ENCODE measurements around the gene SIAH1. TPM values are rescaled to one million over a fixed set of nuclear protein-coding genes. Genes with fewer than 3 reads are reported as not detected.
A peak's percentile ranks its signal among the peaks of the same experiment; 100 is the strongest.

The SIAH1 gene
- total and polyA plus RNA-seq, 10 of the 15 experiments (the other 5 are each of a cell fraction or from before 2014, with no cell fraction given) = 5.1 to 21.1 (median 13.9) TPM

DNA sequence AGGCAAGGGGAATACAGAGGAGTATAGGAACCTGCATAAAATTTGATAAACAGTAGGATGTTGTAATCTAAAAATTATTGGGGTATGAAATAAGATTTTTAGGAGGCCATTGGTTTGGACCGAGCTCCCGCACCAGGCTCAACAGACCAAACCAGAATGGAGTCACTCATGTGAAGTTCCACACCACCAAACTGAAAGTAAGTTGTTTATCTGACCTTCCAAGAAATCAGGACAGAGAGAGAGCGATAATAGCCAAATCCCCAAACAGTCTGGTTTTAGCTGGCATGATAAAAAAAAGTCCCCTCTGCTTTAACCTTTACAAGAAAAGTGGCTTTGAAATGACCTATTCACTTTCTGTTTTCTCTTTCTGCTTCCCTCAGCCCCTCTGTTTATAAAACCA is 45.7 kb upstream of the SIAH1 start:
- Histone ChIP-seq H3K79me2 (ENCODE audit: control insufficient read depth, insufficient read depth, low read length) (no peaks in the 10 kb centered on the region), H3K9me3 (replicated peaks; ENCODE audit: control insufficient read depth, insufficient read depth, low read length) (no peaks in the 10 kb centered on the region), H3K36me3 (ENCODE audit: control insufficient read depth in 2 of 2, insufficient read depth in 2 of 2, low read length in 1 of 2) (no peaks in the 10 kb centered on the region), H3K4me3 (no peak overlapping the region), H3K4me2 (ENCODE audit: control insufficient read depth, insufficient read depth) (peak overlapping the region; percentile 47), H3K4me1 (ENCODE audit: control insufficient read depth, insufficient read depth, low read length) (peaks cover 21% of the 10 kb centered on the region), H3K27me3 (replicated peaks in 1 of 2; ENCODE audit: control insufficient read depth in 2 of 2, insufficient read depth in 2 of 2, low read length in 1 of 2) (no peaks in the 10 kb centered on the region), H3K9ac (ENCODE audit: control insufficient read depth, insufficient read depth, low read length) (no peak overlapping the region), H2AFZ (ENCODE audit: control insufficient read depth, low read depth, low read length) (peak overlapping the region; percentile 5; the same call in 1 of the 2 replicates), H3K27ac (ENCODE audit: control insufficient read depth, insufficient read depth) (peak overlapping the region; percentile 50), H4K20me1 (ENCODE audit: control insufficient read depth, insufficient read depth) (no peaks in the 10 kb centered on the region)
- TF ChIP-seq NFIC (IDR thresholded peaks at IDR 0.05; ENCODE audit: low read depth, low read length) (0 out of 2 replicates have a peak, but pooled peaks have one; percentile 14), IKZF1 (conservative IDR thresholded peaks at IDR 0.05) (peak; percentile 38), NFXL1 (IDR thresholded peaks at IDR 0.05; ENCODE audit: borderline replicate concordance) (no peak), RELA (IDR thresholded peaks at IDR 0.05; ENCODE audit: borderline replicate concordance, partially characterized antibody) (no peak), ESRRA (IDR thresholded peaks at IDR 0.05; ENCODE audit: low read length) (no peak), IKZF2 (IDR thresholded peaks at IDR 0.05) (peak in 1 of 2 experiments; percentile 47; a peak in 3 of 4 replicates), NR2F1 (conservative IDR thresholded peaks at IDR 0.05) (peak; percentile 74), PML (IDR thresholded peaks at IDR 0.05; ENCODE audit: low read length) (no peak)
- TF ChIP-seq, protein P1, sequence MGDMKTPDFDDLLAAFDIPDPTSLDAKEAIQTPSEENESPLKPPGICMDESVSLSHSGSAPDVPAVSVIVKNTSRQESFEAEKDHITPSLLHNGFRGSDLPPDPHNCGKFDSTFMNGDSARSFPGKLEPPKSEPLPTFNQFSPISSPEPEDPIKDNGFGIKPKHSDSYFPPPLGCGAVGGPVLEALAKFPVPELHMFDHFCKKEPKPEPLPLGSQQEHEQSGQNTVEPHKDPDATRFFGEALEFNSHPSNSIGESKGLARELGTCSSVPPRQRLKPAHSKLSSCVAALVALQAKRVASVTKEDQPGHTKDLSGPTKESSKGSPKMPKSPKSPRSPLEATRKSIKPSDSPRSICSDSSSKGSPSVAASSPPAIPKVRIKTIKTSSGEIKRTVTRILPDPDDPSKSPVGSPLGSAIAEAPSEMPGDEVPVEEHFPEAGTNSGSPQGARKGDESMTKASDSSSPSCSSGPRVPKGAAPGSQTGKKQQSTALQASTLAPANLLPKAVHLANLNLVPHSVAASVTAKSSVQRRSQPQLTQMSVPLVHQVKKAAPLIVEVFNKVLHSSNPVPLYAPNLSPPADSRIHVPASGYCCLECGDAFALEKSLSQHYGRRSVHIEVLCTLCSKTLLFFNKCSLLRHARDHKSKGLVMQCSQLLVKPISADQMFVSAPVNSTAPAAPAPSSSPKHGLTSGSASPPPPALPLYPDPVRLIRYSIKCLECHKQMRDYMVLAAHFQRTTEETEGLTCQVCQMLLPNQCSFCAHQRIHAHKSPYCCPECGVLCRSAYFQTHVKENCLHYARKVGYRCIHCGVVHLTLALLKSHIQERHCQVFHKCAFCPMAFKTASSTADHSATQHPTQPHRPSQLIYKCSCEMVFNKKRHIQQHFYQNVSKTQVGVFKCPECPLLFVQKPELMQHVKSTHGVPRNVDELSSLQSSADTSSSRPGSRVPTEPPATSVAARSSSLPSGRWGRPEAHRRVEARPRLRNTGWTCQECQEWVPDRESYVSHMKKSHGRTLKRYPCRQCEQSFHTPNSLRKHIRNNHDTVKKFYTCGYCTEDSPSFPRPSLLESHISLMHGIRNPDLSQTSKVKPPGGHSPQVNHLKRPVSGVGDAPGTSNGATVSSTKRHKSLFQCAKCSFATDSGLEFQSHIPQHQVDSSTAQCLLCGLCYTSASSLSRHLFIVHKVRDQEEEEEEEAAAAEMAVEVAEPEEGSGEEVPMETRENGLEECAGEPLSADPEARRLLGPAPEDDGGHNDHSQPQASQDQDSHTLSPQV (IDR thresholded peaks at IDR 0.05) = peak; percentile 77; the same call in 1 of the 2 replicates
- TF ChIP-seq, protein P2, sequence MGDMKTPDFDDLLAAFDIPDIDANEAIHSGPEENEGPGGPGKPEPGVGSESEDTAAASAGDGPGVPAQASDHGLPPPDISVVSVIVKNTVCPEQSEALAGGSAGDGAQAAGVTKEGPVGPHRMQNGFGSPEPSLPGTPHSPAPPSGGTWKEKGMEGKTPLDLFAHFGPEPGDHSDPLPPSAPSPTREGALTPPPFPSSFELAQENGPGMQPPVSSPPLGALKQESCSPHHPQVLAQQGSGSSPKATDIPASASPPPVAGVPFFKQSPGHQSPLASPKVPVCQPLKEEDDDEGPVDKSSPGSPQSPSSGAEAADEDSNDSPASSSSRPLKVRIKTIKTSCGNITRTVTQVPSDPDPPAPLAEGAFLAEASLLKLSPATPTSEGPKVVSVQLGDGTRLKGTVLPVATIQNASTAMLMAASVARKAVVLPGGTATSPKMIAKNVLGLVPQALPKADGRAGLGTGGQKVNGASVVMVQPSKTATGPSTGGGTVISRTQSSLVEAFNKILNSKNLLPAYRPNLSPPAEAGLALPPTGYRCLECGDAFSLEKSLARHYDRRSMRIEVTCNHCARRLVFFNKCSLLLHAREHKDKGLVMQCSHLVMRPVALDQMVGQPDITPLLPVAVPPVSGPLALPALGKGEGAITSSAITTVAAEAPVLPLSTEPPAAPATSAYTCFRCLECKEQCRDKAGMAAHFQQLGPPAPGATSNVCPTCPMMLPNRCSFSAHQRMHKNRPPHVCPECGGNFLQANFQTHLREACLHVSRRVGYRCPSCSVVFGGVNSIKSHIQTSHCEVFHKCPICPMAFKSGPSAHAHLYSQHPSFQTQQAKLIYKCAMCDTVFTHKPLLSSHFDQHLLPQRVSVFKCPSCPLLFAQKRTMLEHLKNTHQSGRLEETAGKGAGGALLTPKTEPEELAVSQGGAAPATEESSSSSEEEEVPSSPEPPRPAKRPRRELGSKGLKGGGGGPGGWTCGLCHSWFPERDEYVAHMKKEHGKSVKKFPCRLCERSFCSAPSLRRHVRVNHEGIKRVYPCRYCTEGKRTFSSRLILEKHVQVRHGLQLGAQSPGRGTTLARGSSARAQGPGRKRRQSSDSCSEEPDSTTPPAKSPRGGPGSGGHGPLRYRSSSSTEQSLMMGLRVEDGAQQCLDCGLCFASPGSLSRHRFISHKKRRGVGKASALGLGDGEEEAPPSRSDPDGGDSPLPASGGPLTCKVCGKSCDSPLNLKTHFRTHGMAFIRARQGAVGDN (IDR thresholded peaks at IDR 0.05) = peak; percentile 78; the same call in 1 of the 2 replicates
- ChIA-PET CTCF (interaction anchor here (1.3 kb wide), 1 partner anchor 61 kb away, joined by 3 read pairs; no protein-coding TSS in a partner anchor), RAD21 (ENCODE audit: unreplicated experiment) (interaction anchor here (1.2 to 1.5 kb wide), 2 partner anchors 27 to 193 kb away, joined by 7 to 8 read pairs; no protein-coding TSS in a partner anchor), POLR2A (interaction anchor here (1.0 to 1.4 kb wide), 2 partner anchors 28 to 46 kb away, joined by 3 to 4 read pairs; no protein-coding TSS in a partner anchor), SMC1A (ENCODE audit: uncharacterized antibody, unreplicated experiment) (interaction anchor here (0.8 to 3.5 kb wide), 7 partner anchors 10 to 96 kb away, joined by 3 to 18 read pairs (median 6); no protein-coding TSS in a partner anchor)
- intact Hi-C loops (cut with micrococcal nuclease; ENCODE audit: unreplicated experiment) (no loop called here), in situ Hi-C loops (cut with MboI) (no loop called here)
- DNase-seq (ENCODE audit: low read depth, low spot score) (peak; percentile 49), ATAC-seq (peak; percentile 40), FAIRE-seq (no peak)
- WGBS (ENCODE audit: insufficient coverage, insufficient replicate concordance, low lambda C conversion rate, missing lambda C conversion rate) = 14% methylated on average over 3 of the region's 3 CpGs
- BruUV-seq (replicated peaks) = no TSS peak

All from GM12878 (cell line).